Activated CD4-positive, alpha-beta T cell treated with anti-CD3 and anti-CD28 coated beads, Interleukin-2, amount 10 ng/mL, durations not matched to agents 24 days and 14 days (primary cell): ENCODE data around the gene PACC1. TPM values are rescaled to one million over a fixed set of nuclear protein-coding genes. Genes with fewer than 3 reads are reported as not detected.

ENCODE experiments used
- DNase-seq: peaks from one replicate; pipeline ENCODE4 v3.0.0; 2022
- H3K27ac Mint-ChIP-seq: one replicate; pipeline ENCODE4 v1.8.0; 2022; ENCODE audit warnings: mild to moderate bottlenecking, mixed read lengths
- H3K27me3 Mint-ChIP-seq: one replicate; pipeline ENCODE4 v1.8.0; 2022; ENCODE audit warnings: mixed read lengths
- H3K36me3 Mint-ChIP-seq: one replicate; pipeline ENCODE4 v1.8.0; 2022; ENCODE audit warnings: low read depth, mild to moderate bottlenecking, mixed read lengths
- H3K4me1 Mint-ChIP-seq: one replicate; pipeline ENCODE4 v1.8.0; 2021; ENCODE audit warnings: mixed read lengths
- H3K4me3 Mint-ChIP-seq: one replicate; pipeline ENCODE4 v1.8.0; 2022; ENCODE audit warnings: mild to moderate bottlenecking, moderate library complexity, mixed read lengths
- H3K9me3 Mint-ChIP-seq: one replicate; pipeline ENCODE4 v1.8.0; 2021; ENCODE audit warnings: mixed read lengths
- intact Hi-C: fragments of 100-400 bp; cut with micrococcal nuclease; formaldehyde crosslinking; loops from one replicate; pipeline ENCODE4 v1.15.1; 2023
- total RNA-seq: library from RNA; stranded (reverse); gene quantifications from 2 replicates; pipeline ENCODE4 v1.2.3, GENCODE V29; 2022

Gene PACC1
- 16.0 and 19.4 TPM in 2 replicates for total RNA-seq

- peak; percentile 97 for DNase-seq
- H3K9me3 Mint-ChIP-seq: no peaks in the 10 kb centered on the region
These were observed at the start of gene PACC1 for GRCh38 chr1:212414328-212415106. Gene PACC1, minus strand, starts transcription at chr1:212414886. Its CDS starts 129 bp downstream, at chr1:212414757.

DNA sequence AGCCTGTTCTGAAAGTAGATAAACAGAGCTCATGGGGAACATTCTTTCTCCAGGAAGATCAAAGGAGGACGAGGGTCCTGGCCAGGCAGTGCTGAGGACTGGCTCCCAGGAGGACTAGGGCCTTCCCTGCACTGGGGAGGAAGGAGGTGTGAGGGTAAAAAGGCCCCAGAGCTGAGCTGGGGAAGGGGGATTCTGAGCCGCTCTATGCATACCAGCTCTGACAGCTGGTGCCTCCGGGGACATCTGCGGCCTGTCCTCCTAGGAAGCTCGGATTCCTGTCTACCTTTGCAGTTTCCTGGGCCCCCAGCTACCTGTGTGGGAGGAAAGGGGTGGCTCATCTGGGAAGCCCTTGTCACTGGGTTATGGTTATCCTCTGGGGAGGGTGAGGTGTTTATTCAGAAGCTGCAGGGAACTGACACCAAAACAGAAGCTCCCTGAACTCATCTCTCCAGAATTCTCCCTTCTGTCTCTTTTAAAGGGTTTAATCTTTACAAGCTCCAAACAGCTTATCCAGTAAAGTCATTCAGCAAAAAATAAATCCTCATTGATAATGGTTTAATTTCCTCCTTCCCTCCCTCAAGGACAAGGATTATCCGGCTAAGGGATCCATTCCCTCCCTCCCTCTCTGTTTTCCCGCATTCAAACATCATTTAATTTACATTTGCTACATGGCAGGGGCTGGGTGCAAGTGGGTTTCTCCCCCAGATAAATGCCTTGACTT lies 49.0 kb upstream of the PACC1 start:
- no peak for DNase-seq
- Mint-ChIP-seq H3K9me3 (no peaks in the 10 kb centered on the region), H3K4me1 (peaks cover 7% of the 10 kb centered on the region), H3K27me3 (no peaks in the 10 kb centered on the region), H3K27ac (no peak overlapping the region), H3K36me3 (no peaks in the 10 kb centered on the region), H3K4me3 (no peak overlapping the region)
- intact Hi-C loops: no loop called here

More at GRCh38 chr1:212414328-212415106, at the start of gene PACC1:
- Mint-ChIP-seq H3K27me3 (no peaks in the 10 kb centered on the region), H3K4me1 (peaks cover 25% of the 10 kb centered on the region), H3K36me3 (peaks cover 32% of the 10 kb centered on the region), H3K27ac (peak within 1 kb of the TSS; percentile 96), H3K4me3 (peak within 1 kb of the TSS; percentile 99)
- intact Hi-C loops: loop anchor here (1.0 kb wide), 1 partner anchor 18 kb away; the partner anchor contains the start of gene NENF

- Mint-ChIP-seq H3K27me3 (no peaks in the 10 kb centered on the region), H3K27ac (no peak overlapping the region), H3K9me3 (no peaks in the 10 kb centered on the region), H3K36me3 (no peaks in the 10 kb centered on the region), H3K4me1 (peaks cover 10% of the 10 kb centered on the region), H3K4me3 (no peak overlapping the region)
- intact Hi-C loops: no loop called here
- no peak for DNase-seq
These were observed 47.4 kb upstream of the PACC1 start for GRCh38 chr1:212461916-212462660.

- Mint-ChIP-seq H3K27ac (no peak overlapping the region), H3K36me3 (no peaks in the 10 kb centered on the region), H3K9me3 (no peaks in the 10 kb centered on the region), H3K27me3 (no peaks in the 10 kb centered on the region), H3K4me3 (no peak overlapping the region), H3K4me1 (peaks cover 10% of the 10 kb centered on the region)
- no peak for DNase-seq
- intact Hi-C loops: no loop called here
These were observed 45.7 kb upstream of the PACC1 start for GRCh38 chr1:212460376-212460775.

- Mint-ChIP-seq H3K4me3 (no peak overlapping the region), H3K36me3 (no peaks in the 10 kb centered on the region), H3K9me3 (no peaks in the 10 kb centered on the region), H3K27ac (no peak overlapping the region), H3K4me1 (peaks cover 10% of the 10 kb centered on the region), H3K27me3 (no peaks in the 10 kb centered on the region)
- no peak for DNase-seq
- intact Hi-C loops: loop anchor here (5.0 kb wide), 2 partner anchors 157 to 762 kb away; no protein-coding TSS in a partner anchor
These were observed 45.0 kb upstream of the PACC1 start for GRCh38 chr1:212459656-212460055.

- no peaks in the 10 kb centered on the region for H3K9me3 Mint-ChIP-seq
- H3K27me3 Mint-ChIP-seq: no peaks in the 10 kb centered on the region
- peaks cover 10% of the 10 kb centered on the region for H3K4me1 Mint-ChIP-seq
- no peaks in the 10 kb centered on the region for H3K36me3 Mint-ChIP-seq
- no peak overlapping the region for H3K4me3 Mint-ChIP-seq
- intact Hi-C loops: loop anchor here (5.0 kb wide), 2 partner anchors 157 to 762 kb away; no protein-coding TSS in a partner anchor
- no peak overlapping the region for H3K27ac Mint-ChIP-seq
- DNase-seq: peak; percentile 62
These were observed 44.1 kb upstream of the PACC1 start for GRCh38 chr1:212458817-212459216.

DNA sequence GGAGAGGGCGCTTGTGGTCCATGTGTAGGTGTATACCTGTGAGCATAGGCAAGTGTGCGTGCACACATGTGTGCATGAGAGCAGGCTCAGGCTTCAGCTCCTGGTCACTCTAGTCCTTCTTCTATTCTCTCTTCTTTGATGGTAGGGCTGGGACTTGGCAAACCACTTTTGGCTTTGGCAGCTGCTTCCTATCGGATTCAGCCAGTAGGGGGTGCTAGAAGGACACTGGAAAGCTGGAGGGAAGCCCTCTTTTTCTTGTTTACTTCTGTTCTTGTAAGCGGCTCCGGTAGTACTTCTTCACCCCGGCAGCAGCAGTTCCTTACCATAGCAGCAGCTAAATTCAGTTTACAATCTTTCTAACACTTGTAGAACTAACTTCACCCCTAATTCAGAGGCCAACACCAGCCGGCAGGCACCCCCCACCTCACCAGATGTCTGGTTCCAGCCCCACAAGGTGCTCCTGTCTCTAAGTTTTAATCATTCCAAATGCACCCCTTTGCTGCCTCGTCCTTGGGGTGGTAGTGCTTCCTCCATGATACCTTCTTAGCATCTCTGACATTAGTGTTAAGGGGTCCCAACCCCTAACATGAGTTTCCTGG lies 43.2 kb upstream of the PACC1 start:
- Mint-ChIP-seq H3K4me1 (peaks cover 10% of the 10 kb centered on the region), H3K9me3 (no peaks in the 10 kb centered on the region), H3K27me3 (no peaks in the 10 kb centered on the region), H3K27ac (no peak overlapping the region), H3K4me3 (no peak overlapping the region), H3K36me3 (no peaks in the 10 kb centered on the region)
- intact Hi-C loops: loop anchor here (2.0 to 5.0 kb wide), 3 partner anchors 156 to 761 kb away; no protein-coding TSS in a partner anchor
- DNase-seq: peak; percentile 86

GRCh38 chr1:212455803-212456528 lies 41.3 kb upstream of the PACC1 start:
- Mint-ChIP-seq H3K27ac (no peak overlapping the region), H3K36me3 (no peaks in the 10 kb centered on the region), H3K4me3 (no peak overlapping the region), H3K4me1 (peaks cover 12% of the 10 kb centered on the region), H3K27me3 (no peaks in the 10 kb centered on the region), H3K9me3 (no peaks in the 10 kb centered on the region)
- intact Hi-C loops: loop anchor here (1.0 to 5.0 kb wide), 6 partner anchors 88 to 776 kb away; no protein-coding TSS in a partner anchor
- peak; percentile 95 for DNase-seq

- Mint-ChIP-seq H3K36me3 (no peaks in the 10 kb centered on the region), H3K9me3 (no peaks in the 10 kb centered on the region), H3K4me1 (peaks cover 12% of the 10 kb centered on the region), H3K27me3 (no peaks in the 10 kb centered on the region), H3K4me3 (no peak overlapping the region), H3K27ac (no peak overlapping the region)
- intact Hi-C loops: loop anchor here (5.0 kb wide), 2 partner anchors 153 to 758 kb away; no protein-coding TSS in a partner anchor
- DNase-seq: no peak
These were observed 40.7 kb upstream of the PACC1 start for GRCh38 chr1:212455401-212455800.

DNA sequence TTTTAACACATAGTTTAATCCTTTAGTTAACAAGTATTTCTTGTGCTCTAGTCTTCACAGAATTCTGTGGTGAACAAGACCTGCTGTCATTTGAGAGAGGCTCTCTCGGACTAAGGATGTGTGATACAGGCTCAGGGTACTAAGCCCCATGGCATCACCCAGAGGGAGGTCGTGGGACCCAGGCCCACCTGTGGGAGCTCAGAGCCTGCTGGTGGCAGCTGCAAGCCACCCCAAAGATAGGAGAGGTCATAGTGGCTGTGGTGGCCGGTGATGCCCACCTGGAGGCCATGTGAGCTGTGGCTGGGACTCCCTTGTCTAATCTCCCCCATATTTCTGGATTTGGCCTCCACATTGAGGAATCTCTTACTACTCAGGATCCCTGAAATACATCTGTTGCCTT lies 40.1 kb upstream of the PACC1 start:
- no peaks in the 10 kb centered on the region for H3K27me3 Mint-ChIP-seq
- H3K36me3 Mint-ChIP-seq: no peaks in the 10 kb centered on the region
- H3K4me1 Mint-ChIP-seq: peaks cover 12% of the 10 kb centered on the region
- H3K27ac Mint-ChIP-seq: no peak overlapping the region
- no peak for DNase-seq
- H3K9me3 Mint-ChIP-seq: no peaks in the 10 kb centered on the region
- H3K4me3 Mint-ChIP-seq: no peak overlapping the region
- intact Hi-C loops: loop anchor here (5.0 kb wide), 2 partner anchors 152 to 757 kb away; no protein-coding TSS in a partner anchor

- H3K4me3 Mint-ChIP-seq: no peak overlapping the region
- peaks cover 2% of the 10 kb centered on the region for H3K4me1 Mint-ChIP-seq
- H3K36me3 Mint-ChIP-seq: no peaks in the 10 kb centered on the region
- H3K9me3 Mint-ChIP-seq: no peaks in the 10 kb centered on the region
- DNase-seq: no peak
- no peak overlapping the region for H3K27ac Mint-ChIP-seq
- no peaks in the 10 kb centered on the region for H3K27me3 Mint-ChIP-seq
- intact Hi-C loops: no loop called here
These were observed 38.6 kb upstream of the PACC1 start for GRCh38 chr1:212453156-212453857.

DNA sequence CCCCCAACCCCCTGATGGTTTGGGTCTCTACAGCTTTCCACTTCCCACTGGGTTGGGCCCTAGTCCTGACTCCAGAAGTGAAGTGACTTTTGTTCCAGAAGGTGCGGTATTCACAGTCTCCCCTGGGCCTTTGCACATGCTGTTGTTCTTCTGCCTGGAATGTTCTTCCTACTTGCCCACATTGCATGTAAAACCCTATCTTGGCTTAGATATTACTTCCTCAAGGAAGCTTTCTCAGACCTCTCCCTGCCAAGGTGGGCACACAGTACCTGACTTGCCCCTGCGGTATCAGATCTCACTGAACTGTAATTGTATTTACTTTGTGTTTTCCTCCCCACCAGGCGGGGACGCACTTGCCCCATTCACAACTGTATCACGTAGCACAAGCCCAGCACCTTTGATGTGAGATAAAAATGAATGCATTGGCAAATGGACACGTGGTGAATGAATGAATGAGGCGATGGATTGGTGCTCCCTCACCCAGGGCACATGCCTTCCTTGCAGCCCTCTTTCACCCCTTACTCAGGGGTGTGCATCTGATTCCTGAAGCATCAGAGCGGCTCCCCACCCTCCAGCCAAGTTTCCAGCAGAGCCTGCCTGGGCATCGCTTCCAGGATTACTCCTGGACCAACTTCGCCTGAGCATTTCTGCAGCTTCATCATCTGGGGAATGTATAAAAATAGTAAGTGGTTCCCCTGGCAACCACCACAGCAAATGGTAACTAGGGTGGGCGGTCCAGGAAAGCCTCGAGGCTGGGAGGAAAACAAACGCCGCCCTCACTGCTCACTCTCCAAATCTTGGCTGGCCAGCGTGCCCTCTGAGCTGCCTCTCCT lies 37.9 kb upstream of the PACC1 start:
- no peak for DNase-seq
- intact Hi-C loops: no loop called here
- Mint-ChIP-seq H3K4me3 (no peak overlapping the region), H3K4me1 (peaks cover 2% of the 10 kb centered on the region), H3K36me3 (no peaks in the 10 kb centered on the region), H3K9me3 (no peaks in the 10 kb centered on the region), H3K27ac (no peak overlapping the region), H3K27me3 (no peaks in the 10 kb centered on the region)
